ENCODE data around the gene MYOM3.

DNA sequence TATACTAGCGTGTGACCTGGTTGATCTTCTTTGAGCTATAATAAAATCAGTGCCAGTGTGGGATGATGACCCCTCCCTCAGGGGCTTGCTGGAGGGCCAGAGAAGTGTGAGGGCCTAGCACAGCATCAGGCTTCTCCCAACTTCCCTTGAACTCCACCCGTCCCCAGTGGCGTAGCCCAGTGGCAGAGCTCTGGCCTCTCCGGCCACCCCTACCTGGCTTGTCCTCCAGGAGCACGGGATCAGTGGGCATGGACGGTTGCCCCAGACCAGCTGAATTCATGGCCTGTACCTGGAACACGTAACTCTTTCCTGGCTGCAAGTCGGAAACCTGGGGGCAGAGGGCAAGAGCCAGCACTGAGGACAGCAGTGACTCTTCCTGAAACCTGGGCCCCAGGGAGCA lies 36.0 kb downstream of the MYOM3 start:
- TF ChIP-seq SUZ12 (IDR thresholded peaks at IDR 0.05; ENCODE audit: extremely low read depth, insufficient read depth, insufficient read length) (no peak), ZNF274 (IDR thresholded peaks at IDR 0.05; ENCODE audit: low read depth, low read length) (no peak)
